H1 (cell line): ENCODE data around the gene FYB2. TPM values are rescaled to one million over a fixed set of nuclear protein-coding genes. Genes with fewer than 3 reads are reported as not detected.

ENCODE experiments used
- CTCF ChIA-PET: fragments of 300-600 bp; sonication (Branson Sonifier 250); formaldehyde crosslinking; loops from one replicate; lab custom pipeline; 2021; ENCODE audit not compliant: partially characterized antibody; lab: Charles Lee
- POLR2A ChIA-PET: fragments of 300-600 bp; sonication (Branson Sonifier 250); formaldehyde crosslinking; loops from one replicate; lab custom pipeline; 2021; ENCODE audit warnings: inconsistent platforms; ENCODE audit not compliant: partially characterized antibody; lab: Charles Lee
- DNase-seq, 2 experiments: peaks; one replicate each; pipeline versions ENCODE4 v3.0.0 to v3.0.0-alpha.2; 2010 to 2022; ENCODE audit warnings: low spot score in 2 of 2, low read depth in 1 of 2, mixed read lengths in 1 of 2
- FAIRE-seq: peaks from 2 replicates; lab custom pipeline; 2011; peaks lifted over from hg19 to GRCh38; lab: Jason Lieb, UNC
- H2AFZ ChIP-seq: 2 replicates; pipeline ENCODE4 v1.8.1; 2012; ENCODE audit warnings: low read length, inconsistent platforms
- H2AK5ac ChIP-seq: 2 replicates; pipeline ENCODE4 v1.6.1; 2013; ENCODE audit warnings: low read depth, low read length
- H2BK120ac ChIP-seq: replicated peaks from 2 replicates; pipeline ENCODE3; 2013; ENCODE audit warnings: low read depth, low read length, inconsistent platforms
- H2BK12ac ChIP-seq: 2 replicates; pipeline ENCODE4 v1.6.1; 2013; ENCODE audit warnings: low read depth, low read length
- H2BK15ac ChIP-seq: 2 replicates; pipeline ENCODE4 v1.6.1; 2013; ENCODE audit warnings: low read length
- H2BK20ac ChIP-seq: 2 replicates; pipeline ENCODE4 v1.6.1; 2013; ENCODE audit warnings: low read length
- H2BK5ac ChIP-seq: 2 replicates; pipeline ENCODE4 v1.6.1; 2013; ENCODE audit warnings: low read depth, low read length
- H3K14ac ChIP-seq: 2 replicates; pipeline ENCODE4 v1.6.1; 2013; ENCODE audit warnings: inconsistent platforms; ENCODE audit not compliant: insufficient read length
- H3K18ac ChIP-seq: 2 replicates; pipeline ENCODE4 v1.6.1; 2013; ENCODE audit warnings: low read length; ENCODE audit errors: extremely low read depth
- H3K23ac ChIP-seq: 2 replicates; pipeline ENCODE4 v1.6.1; 2013; ENCODE audit warnings: inconsistent platforms; ENCODE audit not compliant: insufficient read length
- H3K23me2 ChIP-seq: 2 replicates; pipeline ENCODE4 v1.6.1; 2013; ENCODE audit warnings: low read depth, low read length
- H3K27ac ChIP-seq: 2 replicates; pipeline ENCODE4 v1.6.1; 2011; ENCODE audit warnings: low read depth, low read length, inconsistent platforms
- H3K27me3 ChIP-seq, 4 experiments: replicated peaks in 1 of 4; 1 replicate in 1 of 4; 2 replicates in 3 of 4; pipeline versions ENCODE4 v1.6.1 to v1.8.1; 2011 to 2013; ENCODE audit warnings: low read length in 3 of 4, mild to moderate bottlenecking in 3 of 4, inconsistent platforms in 2 of 4, mixed read lengths in 2 of 4, moderate library complexity in 1 of 4; ENCODE audit not compliant: control insufficient read depth in 3 of 4, insufficient read depth in 3 of 4; ENCODE audit errors: extremely low read depth in 1 of 4
- H3K36me3 ChIP-seq, 4 experiments: 2 replicates each; pipeline versions ENCODE4 v1.6.1 to v1.8.1; 2011 to 2013; ENCODE audit warnings: mild to moderate bottlenecking in 4 of 4, low read length in 3 of 4, moderate library complexity in 2 of 4, control low read depth in 1 of 4, inconsistent platforms in 1 of 4; ENCODE audit not compliant: insufficient read depth in 4 of 4, control insufficient read depth in 2 of 4
- H3K4ac ChIP-seq: replicated peaks from 2 replicates; pipeline ENCODE3; 2013; ENCODE audit warnings: low read length, low read depth, mixed read lengths, inconsistent platforms; ENCODE audit not compliant: insufficient read length
- H3K4me1 ChIP-seq, 4 experiments: replicated peaks in 1 of 4; 1 replicate in 1 of 4; 2 replicates in 3 of 4; pipeline versions ENCODE4 v1.6.1 to v1.8.1; 2011 to 2013; ENCODE audit warnings: low read length in 3 of 4, inconsistent platforms in 2 of 4, mixed read lengths in 1 of 4; ENCODE audit not compliant: insufficient read depth in 4 of 4, control insufficient read depth in 3 of 4
- H3K4me2 ChIP-seq, 2 experiments: 2 replicates each; pipeline versions ENCODE4 v1.6.1 to v1.8.1; 2011 to 2013; ENCODE audit warnings: low read depth in 2 of 2, low read length in 2 of 2, control low read depth in 1 of 2, inconsistent platforms in 1 of 2, mild to moderate bottlenecking in 1 of 2; ENCODE audit not compliant: insufficient read depth in 1 of 2
- H3K4me3 ChIP-seq, 4 experiments: fragments of 200-600, 300-600 bp in 1 of 4; sonication (generic), shearing (Covaris generic), sonication (Bioruptor Twin) in 1 of 4; 2 replicates each; pipeline versions ENCODE4 v1.5.1 to v1.8.1; 2011 to 2016; ENCODE audit warnings: low read length in 4 of 4, low read depth in 3 of 4, control low read depth in 2 of 4, inconsistent platforms in 2 of 4, mild to moderate bottlenecking in 2 of 4, mixed read lengths in 1 of 4, moderate library complexity in 1 of 4; ENCODE audit not compliant: insufficient read depth in 2 of 4; ENCODE audit errors: extremely low read depth in 1 of 4
- H3K56ac ChIP-seq: replicated peaks from 2 replicates; pipeline ENCODE3; 2013; ENCODE audit warnings: low read depth, mild to moderate bottlenecking, mixed read lengths, low read length, inconsistent platforms; ENCODE audit not compliant: insufficient read length
- H3K79me1 ChIP-seq: 2 replicates; pipeline ENCODE4 v1.6.1; 2013; ENCODE audit warnings: low read depth, low read length, control low read depth
- H3K79me2 ChIP-seq, 2 experiments: 2 replicates each; pipeline versions ENCODE4 v1.6.1 to v1.8.1; 2012 to 2013; ENCODE audit warnings: low read length in 2 of 2, mild to moderate bottlenecking in 2 of 2, inconsistent platforms in 1 of 2; ENCODE audit not compliant: insufficient read depth in 2 of 2, control insufficient read depth in 1 of 2
- H3K9ac ChIP-seq, 4 experiments: replicated peaks in 1 of 4; 1 replicate in 1 of 4; 2 replicates in 3 of 4; pipeline versions ENCODE4 v1.6.1 to v1.8.1; 2011 to 2013; ENCODE audit warnings: low read depth in 3 of 4, low read length in 3 of 4, control low read depth in 2 of 4, mild to moderate bottlenecking in 2 of 4, moderate library complexity in 2 of 4, inconsistent platforms in 1 of 4; ENCODE audit errors: extremely low read depth in 1 of 4
- H3K9me3 ChIP-seq, 2 experiments: 2 replicates each; pipeline versions ENCODE4 v1.6.1 to v1.8.1; 2012 to 2013; ENCODE audit warnings: mild to moderate bottlenecking in 2 of 2, moderate library complexity in 2 of 2, control low read depth in 1 of 2, inconsistent platforms in 1 of 2, low read depth in 1 of 2, low read length in 1 of 2, mixed read lengths in 1 of 2; ENCODE audit not compliant: insufficient read depth in 2 of 2
- H4K20me1 ChIP-seq, 2 experiments: replicated peaks in 1 of 2; 2 replicates each; pipeline versions ENCODE3 to v1.8.1; 2011 to 2013; ENCODE audit warnings: inconsistent platforms in 2 of 2, low read length in 2 of 2, mild to moderate bottlenecking in 1 of 2; ENCODE audit not compliant: insufficient read depth in 2 of 2, control insufficient read depth in 1 of 2
- H4K5ac ChIP-seq: 2 replicates; pipeline ENCODE4 v1.6.1; 2013; ENCODE audit warnings: low read length, low read depth, mixed read lengths, inconsistent platforms; ENCODE audit not compliant: insufficient read length
- H4K8ac ChIP-seq: 2 replicates; pipeline ENCODE4 v1.8.0; 2013; ENCODE audit warnings: mild to moderate bottlenecking, moderate library complexity, low read length, inconsistent platforms; ENCODE audit not compliant: insufficient read depth; ENCODE audit errors: extremely low read depth
- H4K91ac ChIP-seq: replicated peaks from 2 replicates; pipeline ENCODE3; 2013; ENCODE audit warnings: low read length, mixed read lengths, inconsistent platforms; ENCODE audit not compliant: insufficient read length
- ASH2L ChIP-seq: fragments of 200-600, 300-600 bp; sonication (generic); IDR thresholded peaks from one replicate; pipeline ENCODE4 v1.7.1; 2017; ENCODE audit warnings: low read length
- CBX8 ChIP-seq: fragments of 300-800, 300-1000 bp; sonication (generic); IDR thresholded peaks from 2 replicates; pipeline ENCODE4 v1.7.1; 2016; ENCODE audit warnings: low read depth, low read length, borderline replicate concordance
- NANOG ChIP-seq: IDR thresholded peaks from 2 replicates; pipeline ENCODE4 v1.6.1; 2011; ENCODE audit warnings: low read length, low read depth, mild to moderate bottlenecking, inconsistent platforms; ENCODE audit not compliant: insufficient read depth, poor library complexity, severe bottlenecking
- RXRA ChIP-seq: IDR thresholded peaks from 2 replicates; pipeline ENCODE4 v1.6.1; 2011; ENCODE audit warnings: low read depth, mild to moderate bottlenecking, low read length, moderate library complexity; ENCODE audit not compliant: insufficient read depth
- TAF1 ChIP-seq: IDR thresholded peaks from 2 replicates; pipeline ENCODE4 v1.6.1; 2011; ENCODE audit warnings: mild to moderate bottlenecking, low read depth, low read length
- TBP ChIP-seq: IDR thresholded peaks from 2 replicates; pipeline ENCODE4 v1.6.1; 2011; ENCODE audit warnings: low read depth, low read length, improper control_type of control experiment
- TEAD4 ChIP-seq: IDR thresholded peaks from 2 replicates; pipeline ENCODE4 v1.6.1; 2012; ENCODE audit warnings: low read depth, low read length, inconsistent platforms, mixed read lengths
- WGBS, 2 experiments: shearing (Covaris generic) in 1 of 2; methylation state at CpG; one replicate each; pipeline versions ENCODE4 v1.1.6 to v1.1.7; 2013 to 2015; ENCODE audit warnings: low lambda C conversion rate in 2 of 2, mixed read lengths in 2 of 2, inconsistent platforms in 1 of 2, low coverage in 1 of 2, missing lambda C conversion rate in 1 of 2; ENCODE audit not compliant: insufficient replicate concordance in 2 of 2, insufficient coverage in 1 of 2, insufficient read length in 1 of 2; ENCODE audit errors: extremely low coverage in 1 of 2, missing lambda C conversion rate in 1 of 2; 5-methylcytosine and 5-hydroxymethylcytosine counted together
- polyA plus RNA-seq, 7 experiments: library from polyadenylated mRNA; depleted of rRNA in 3 of 7; stranded (reverse) in 5 of 7; unstranded in 2 of 7; fragments of >200 nt in 5 of 7; fragments of 200-250 nt in 2 of 7; gene quantifications; 1 replicate in 5 of 7; 2 replicates in 1 of 7; 4 replicates in 1 of 7; pipeline versions ENCODE4 v1.2.1 to v1.2.3, GENCODE V29; 2011 to 2013; ENCODE audit warnings: missing spikeins in 2 of 7, mixed read lengths in 2 of 7
- total RNA-seq: library from RNA; stranded (reverse); fragmentation: NEBNext Ultra II Directional; extraction: Animal tissue kit (Norgen Biotek cat#: 25700); gene quantifications from 2 replicates; pipeline ENCODE4 v1.2.1, GENCODE V29; 2021
- TF ChIP-seq, protein P1 (sequence below): IDR thresholded peaks from 2 replicates; pipeline ENCODE4 v1.6.1; 2011; ENCODE audit warnings: low read depth, mild to moderate bottlenecking, low read length; ENCODE audit not compliant: insufficient read depth

Gene FYB2
- total and polyA plus RNA-seq, 2 of the 8 experiments (the other 6 are each of a cell fraction or from before 2014, with no cell fraction given) = 0.11 to 0.17 TPM

DNA sequence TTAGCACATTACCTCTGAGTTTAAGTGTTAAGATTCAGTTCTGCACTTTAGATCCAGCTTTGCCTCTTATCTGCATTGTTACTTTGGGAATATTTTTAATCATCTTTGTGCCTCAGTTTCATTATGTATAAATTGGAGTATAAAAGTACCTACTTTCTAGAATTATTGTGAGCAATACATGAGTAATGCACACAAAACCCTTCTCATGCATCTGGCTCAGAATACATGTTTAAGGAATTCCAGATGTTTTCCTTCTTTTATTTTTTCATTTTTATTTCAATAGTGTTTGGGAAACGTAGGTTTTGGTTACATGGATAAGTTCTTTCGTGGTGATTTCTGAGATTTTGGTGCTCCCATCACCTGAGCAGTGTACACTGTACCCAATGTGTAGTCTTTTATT is 49.6 kb upstream of the FYB2 start:
- WGBS, 2 experiments = 76% methylated on average over 2 of the region's 2 CpGs; no CpG with 5 or more reads in 1 of the 2 experiments
- Histone ChIP-seq H3K4me3 (no peak overlapping the region), H4K20me1 (no peaks in the 10 kb centered on the region), H3K27ac (no peak overlapping the region), H2AFZ (no peak overlapping the region), H4K91ac (no peak overlapping the region), H3K23ac (no peak overlapping the region), H3K36me3 (no peaks in the 10 kb centered on the region; a peak in 1 of 8 replicates), H3K14ac (no peak overlapping the region), H3K23me2 (no peaks in the 10 kb centered on the region), H3K56ac (no peak overlapping the region), H3K79me2 (no peaks in the 10 kb centered on the region), H3K4me2 (no peak overlapping the region), H3K18ac (no peak overlapping the region), H4K5ac (no peak overlapping the region), H2BK20ac (no peak overlapping the region), H2BK12ac (no peak overlapping the region), H3K79me1 (no peaks in the 10 kb centered on the region), H2BK5ac (no peak overlapping the region), H3K9ac (no peak overlapping the region), H4K8ac (no peak overlapping the region), H2BK120ac (no peak overlapping the region), H3K9me3 (no peaks in the 10 kb centered on the region), H3K4me1 (no peaks in the 10 kb centered on the region), H3K4ac (no peak overlapping the region), H3K27me3 (no peaks in the 10 kb centered on the region), H2BK15ac (no peak overlapping the region), H2AK5ac (no peak overlapping the region)
- CTCF ChIA-PET = interaction anchor here (1.0 kb wide), 1 partner anchor 50 kb away, joined by 3 read pairs; the partner anchor contains the start of gene FYB2
- DNase-seq (no peak), FAIRE-seq (no peak)
- POLR2A ChIA-PET = no interaction called here
- TF ChIP-seq CBX8 (no peak), NANOG (no peak), RXRA (no peak), ASH2L (no peak), TBP (no peak), TAF1 (no peak), TEAD4 (no peak)
- TF ChIP-seq, protein P1, sequence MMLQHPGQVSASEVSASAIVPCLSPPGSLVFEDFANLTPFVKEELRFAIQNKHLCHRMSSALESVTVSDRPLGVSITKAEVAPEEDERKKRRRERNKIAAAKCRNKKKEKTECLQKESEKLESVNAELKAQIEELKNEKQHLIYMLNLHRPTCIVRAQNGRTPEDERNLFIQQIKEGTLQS = no peak
